H1 (cell line): Measurements from ENCODE around the gene TMEM245. TPM values are rescaled to one million over a fixed set of nuclear protein-coding genes. Genes with fewer than 3 reads are reported as not detected.

Experiments used
- CTCF ChIA-PET: fragments of 300-600 bp; sonication (Branson Sonifier 250); formaldehyde crosslinking; loops from one replicate; lab custom pipeline; 2021; ENCODE audit not compliant: partially characterized antibody; lab: Charles Lee
- POLR2A ChIA-PET: fragments of 300-600 bp; sonication (Branson Sonifier 250); formaldehyde crosslinking; loops from one replicate; lab custom pipeline; 2021; ENCODE audit warnings: inconsistent platforms; ENCODE audit not compliant: partially characterized antibody; lab: Charles Lee
- DNase-seq, 2 experiments: peaks; one replicate each; pipeline versions ENCODE4 v3.0.0 to v3.0.0-alpha.2; 2010 to 2022; ENCODE audit warnings: low spot score in 2 of 2, low read depth in 1 of 2, mixed read lengths in 1 of 2
- FAIRE-seq: peaks from 2 replicates; lab custom pipeline; 2011; peaks lifted over from hg19 to GRCh38; lab: Jason Lieb, UNC
- H2AFZ ChIP-seq: 2 replicates; pipeline ENCODE4 v1.8.1; 2012; ENCODE audit warnings: low read length, inconsistent platforms
- H2AK5ac ChIP-seq: 2 replicates; pipeline ENCODE4 v1.6.1; 2013; ENCODE audit warnings: low read depth, low read length
- H2BK120ac ChIP-seq: replicated peaks from 2 replicates; pipeline ENCODE3; 2013; ENCODE audit warnings: low read depth, low read length, inconsistent platforms
- H2BK12ac ChIP-seq: 2 replicates; pipeline ENCODE4 v1.6.1; 2013; ENCODE audit warnings: low read depth, low read length
- H2BK15ac ChIP-seq: 2 replicates; pipeline ENCODE4 v1.6.1; 2013; ENCODE audit warnings: low read length
- H2BK20ac ChIP-seq: 2 replicates; pipeline ENCODE4 v1.6.1; 2013; ENCODE audit warnings: low read length
- H2BK5ac ChIP-seq: 2 replicates; pipeline ENCODE4 v1.6.1; 2013; ENCODE audit warnings: low read depth, low read length
- H3K14ac ChIP-seq: 2 replicates; pipeline ENCODE4 v1.6.1; 2013; ENCODE audit warnings: inconsistent platforms; ENCODE audit not compliant: insufficient read length
- H3K18ac ChIP-seq: 2 replicates; pipeline ENCODE4 v1.6.1; 2013; ENCODE audit warnings: low read length; ENCODE audit errors: extremely low read depth
- H3K23ac ChIP-seq: 2 replicates; pipeline ENCODE4 v1.6.1; 2013; ENCODE audit warnings: inconsistent platforms; ENCODE audit not compliant: insufficient read length
- H3K23me2 ChIP-seq: 2 replicates; pipeline ENCODE4 v1.6.1; 2013; ENCODE audit warnings: low read depth, low read length
- H3K27ac ChIP-seq: 2 replicates; pipeline ENCODE4 v1.6.1; 2011; ENCODE audit warnings: low read depth, low read length, inconsistent platforms
- H3K27me3 ChIP-seq, 4 experiments: replicated peaks in 1 of 4; 1 replicate in 1 of 4; 2 replicates in 3 of 4; pipeline versions ENCODE4 v1.6.1 to v1.8.1; 2011 to 2013; ENCODE audit warnings: low read length in 3 of 4, mild to moderate bottlenecking in 3 of 4, inconsistent platforms in 2 of 4, mixed read lengths in 2 of 4, moderate library complexity in 1 of 4; ENCODE audit not compliant: control insufficient read depth in 3 of 4, insufficient read depth in 3 of 4; ENCODE audit errors: extremely low read depth in 1 of 4
- H3K36me3 ChIP-seq, 4 experiments: 2 replicates each; pipeline versions ENCODE4 v1.6.1 to v1.8.1; 2011 to 2013; ENCODE audit warnings: mild to moderate bottlenecking in 4 of 4, low read length in 3 of 4, moderate library complexity in 2 of 4, control low read depth in 1 of 4, inconsistent platforms in 1 of 4; ENCODE audit not compliant: insufficient read depth in 4 of 4, control insufficient read depth in 2 of 4
- H3K4ac ChIP-seq: replicated peaks from 2 replicates; pipeline ENCODE3; 2013; ENCODE audit warnings: low read length, low read depth, mixed read lengths, inconsistent platforms; ENCODE audit not compliant: insufficient read length
- H3K4me1 ChIP-seq, 4 experiments: replicated peaks in 1 of 4; 1 replicate in 1 of 4; 2 replicates in 3 of 4; pipeline versions ENCODE4 v1.6.1 to v1.8.1; 2011 to 2013; ENCODE audit warnings: low read length in 3 of 4, inconsistent platforms in 2 of 4, mixed read lengths in 1 of 4; ENCODE audit not compliant: insufficient read depth in 4 of 4, control insufficient read depth in 3 of 4
- H3K4me2 ChIP-seq, 2 experiments: 2 replicates each; pipeline versions ENCODE4 v1.6.1 to v1.8.1; 2011 to 2013; ENCODE audit warnings: low read depth in 2 of 2, low read length in 2 of 2, control low read depth in 1 of 2, inconsistent platforms in 1 of 2, mild to moderate bottlenecking in 1 of 2; ENCODE audit not compliant: insufficient read depth in 1 of 2
- H3K4me3 ChIP-seq, 4 experiments: fragments of 200-600, 300-600 bp in 1 of 4; sonication (generic), shearing (Covaris generic), sonication (Bioruptor Twin) in 1 of 4; 2 replicates each; pipeline versions ENCODE4 v1.5.1 to v1.8.1; 2011 to 2016; ENCODE audit warnings: low read length in 4 of 4, low read depth in 3 of 4, control low read depth in 2 of 4, inconsistent platforms in 2 of 4, mild to moderate bottlenecking in 2 of 4, mixed read lengths in 1 of 4, moderate library complexity in 1 of 4; ENCODE audit not compliant: insufficient read depth in 2 of 4; ENCODE audit errors: extremely low read depth in 1 of 4
- H3K56ac ChIP-seq: replicated peaks from 2 replicates; pipeline ENCODE3; 2013; ENCODE audit warnings: low read depth, mild to moderate bottlenecking, mixed read lengths, low read length, inconsistent platforms; ENCODE audit not compliant: insufficient read length
- H3K79me1 ChIP-seq: 2 replicates; pipeline ENCODE4 v1.6.1; 2013; ENCODE audit warnings: low read depth, low read length, control low read depth
- H3K79me2 ChIP-seq, 2 experiments: 2 replicates each; pipeline versions ENCODE4 v1.6.1 to v1.8.1; 2012 to 2013; ENCODE audit warnings: low read length in 2 of 2, mild to moderate bottlenecking in 2 of 2, inconsistent platforms in 1 of 2; ENCODE audit not compliant: insufficient read depth in 2 of 2, control insufficient read depth in 1 of 2
- H3K9ac ChIP-seq, 4 experiments: replicated peaks in 1 of 4; 1 replicate in 1 of 4; 2 replicates in 3 of 4; pipeline versions ENCODE4 v1.6.1 to v1.8.1; 2011 to 2013; ENCODE audit warnings: low read depth in 3 of 4, low read length in 3 of 4, control low read depth in 2 of 4, mild to moderate bottlenecking in 2 of 4, moderate library complexity in 2 of 4, inconsistent platforms in 1 of 4; ENCODE audit errors: extremely low read depth in 1 of 4
- H3K9me3 ChIP-seq, 2 experiments: 2 replicates each; pipeline versions ENCODE4 v1.6.1 to v1.8.1; 2012 to 2013; ENCODE audit warnings: mild to moderate bottlenecking in 2 of 2, moderate library complexity in 2 of 2, control low read depth in 1 of 2, inconsistent platforms in 1 of 2, low read depth in 1 of 2, low read length in 1 of 2, mixed read lengths in 1 of 2; ENCODE audit not compliant: insufficient read depth in 2 of 2
- H4K20me1 ChIP-seq, 2 experiments: replicated peaks in 1 of 2; 2 replicates each; pipeline versions ENCODE3 to v1.8.1; 2011 to 2013; ENCODE audit warnings: inconsistent platforms in 2 of 2, low read length in 2 of 2, mild to moderate bottlenecking in 1 of 2; ENCODE audit not compliant: insufficient read depth in 2 of 2, control insufficient read depth in 1 of 2
- H4K5ac ChIP-seq: 2 replicates; pipeline ENCODE4 v1.6.1; 2013; ENCODE audit warnings: low read length, low read depth, mixed read lengths, inconsistent platforms; ENCODE audit not compliant: insufficient read length
- H4K8ac ChIP-seq: 2 replicates; pipeline ENCODE4 v1.8.0; 2013; ENCODE audit warnings: mild to moderate bottlenecking, moderate library complexity, low read length, inconsistent platforms; ENCODE audit not compliant: insufficient read depth; ENCODE audit errors: extremely low read depth
- H4K91ac ChIP-seq: replicated peaks from 2 replicates; pipeline ENCODE3; 2013; ENCODE audit warnings: low read length, mixed read lengths, inconsistent platforms; ENCODE audit not compliant: insufficient read length
- ATF3 ChIP-seq: IDR thresholded peaks from 2 replicates; pipeline ENCODE4 v1.6.1; 2011; ENCODE audit warnings: low read depth, mild to moderate bottlenecking, low read length; ENCODE audit not compliant: insufficient read depth
- BACH1 ChIP-seq: IDR thresholded peaks from 2 replicates; pipeline ENCODE4 v1.6.1; 2012; ENCODE audit warnings: low read length, improper control_type of control experiment
- EZH2 ChIP-seq: fragments of 200-600 bp; sonication (generic); IDR thresholded peaks from 2 replicates; pipeline ENCODE4 v1.7.1; 2012; ENCODE audit warnings: low read depth, mild to moderate bottlenecking, moderate library complexity, low read length, inconsistent platforms; ENCODE audit not compliant: severe bottlenecking
- FOSL1 ChIP-seq: IDR thresholded peaks from 2 replicates; pipeline ENCODE4 v1.6.1; 2011; ENCODE audit warnings: mild to moderate bottlenecking, low read depth, low read length, moderate library complexity; ENCODE audit not compliant: insufficient read depth
- GABPA ChIP-seq: IDR thresholded peaks from 2 replicates; pipeline ENCODE4 v1.6.1; 2011; ENCODE audit warnings: mild to moderate bottlenecking, low read length, moderate library complexity, borderline replicate concordance; ENCODE audit not compliant: insufficient read depth
- JUND ChIP-seq: IDR thresholded peaks from 2 replicates; pipeline ENCODE4 v1.6.1; 2011; ENCODE audit warnings: mild to moderate bottlenecking, improper control_type of control experiment, low read length
- KDM4A ChIP-seq: IDR thresholded peaks from one replicate; pipeline ENCODE4 v1.7.1; 2012; ENCODE audit warnings: low read depth, mild to moderate bottlenecking, moderate library complexity, low read length, inconsistent platforms; ENCODE audit not compliant: severe bottlenecking
- SIRT6 ChIP-seq: IDR thresholded peaks from one replicate; pipeline ENCODE4 v1.7.1; 2012; ENCODE audit warnings: low read length, inconsistent platforms
- SP2 ChIP-seq: IDR thresholded peaks from 2 replicates; pipeline ENCODE4 v1.6.1; 2012; ENCODE audit warnings: mild to moderate bottlenecking, low read length, inconsistent platforms
- TAF1 ChIP-seq: IDR thresholded peaks from 2 replicates; pipeline ENCODE4 v1.6.1; 2011; ENCODE audit warnings: mild to moderate bottlenecking, low read depth, low read length
- TBP ChIP-seq: IDR thresholded peaks from 2 replicates; pipeline ENCODE4 v1.6.1; 2011; ENCODE audit warnings: low read depth, low read length, improper control_type of control experiment
- ZNF274 ChIP-seq: IDR thresholded peaks from 2 replicates; pipeline ENCODE4 v1.7.0; 2012; ENCODE audit warnings: low read length, borderline replicate concordance; ENCODE audit errors: extremely low read depth
- polyA plus RNA-seq, 7 experiments: library from polyadenylated mRNA; depleted of rRNA in 3 of 7; stranded (reverse) in 5 of 7; unstranded in 2 of 7; fragments of >200 nt in 5 of 7; fragments of 200-250 nt in 2 of 7; gene quantifications; 1 replicate in 5 of 7; 2 replicates in 1 of 7; 4 replicates in 1 of 7; pipeline versions ENCODE4 v1.2.1 to v1.2.3, GENCODE V29; 2011 to 2013; ENCODE audit warnings: missing spikeins in 2 of 7, mixed read lengths in 2 of 7
- total RNA-seq: library from RNA; stranded (reverse); fragmentation: NEBNext Ultra II Directional; extraction: Animal tissue kit (Norgen Biotek cat#: 25700); gene quantifications from 2 replicates; pipeline ENCODE4 v1.2.1, GENCODE V29; 2021
- TF ChIP-seq, protein P1 (sequence below): IDR thresholded peaks from 2 replicates; pipeline ENCODE4 v1.6.1; 2012; ENCODE audit warnings: inconsistent platforms

TMEM245 gene
- total and polyA plus RNA-seq, 2 of the 8 experiments (the other 6 are each of a cell fraction or from before 2014, with no cell fraction given): 44.3 to 45.8 TPM

- Histone ChIP-seq H2BK15ac (no peak overlapping the region), H3K4me2 (no peak overlapping the region; a peak in 1 of 4 replicates), H3K23ac (no peak overlapping the region), H3K9me3 (peaks cover 6% of the 10 kb centered on the region in 2 experiments; a peak in 3 of 4 replicates), H3K18ac (no peak overlapping the region), H3K79me2 (no peaks in the 10 kb centered on the region), H2BK20ac (no peak overlapping the region), H3K14ac (no peak overlapping the region), H3K79me1 (no peaks in the 10 kb centered on the region), H3K27ac (no peak overlapping the region), H2BK12ac (no peak overlapping the region), H4K8ac (no peak overlapping the region), H4K5ac (no peak overlapping the region), H3K4ac (no peak overlapping the region), H3K56ac (no peak overlapping the region), H3K9ac (no peak overlapping the region), H4K91ac (no peak overlapping the region), H3K4me3 (no peak overlapping the region), H3K27me3 (peaks cover 6 to 23% (median 18%) of the 10 kb centered on the region in 4 experiments), H2BK120ac (no peak overlapping the region), H2AK5ac (no peak overlapping the region), H4K20me1 (no peaks in the 10 kb centered on the region), H3K4me1 (peaks cover 0 to 2% (median 0%) of the 10 kb centered on the region in 4 experiments; a peak in 2 of 7 replicates), H2BK5ac (no peak overlapping the region), H3K23me2 (peaks cover 6% of the 10 kb centered on the region; the same call in 1 of the 2 replicates), H2AFZ (no peak overlapping the region), H3K36me3 (no peaks in the 10 kb centered on the region; a peak in 1 of 8 replicates)
- DNase-seq: no peak
- ChIA-PET CTCF (interaction anchor here (5.3 kb wide), 1 partner anchor 16 kb away, joined by 35 read pairs; no protein-coding TSS in a partner anchor), POLR2A (interaction anchor here (1.0 to 2.4 kb wide), 2 partner anchors 22 to 50 kb away, joined by 3 to 5 read pairs; no protein-coding TSS in a partner anchor)
- no peak for FAIRE-seq
- no peak for TF ChIP-seq JUND
- no peak for TF ChIP-seq KDM4A
- no peak for TF ChIP-seq SP2
- no peak for TF ChIP-seq TAF1
- TF ChIP-seq ATF3: no peak
- no peak for TF ChIP-seq ZNF274
- TF ChIP-seq FOSL1: no peak
- TF ChIP-seq, protein P1, sequence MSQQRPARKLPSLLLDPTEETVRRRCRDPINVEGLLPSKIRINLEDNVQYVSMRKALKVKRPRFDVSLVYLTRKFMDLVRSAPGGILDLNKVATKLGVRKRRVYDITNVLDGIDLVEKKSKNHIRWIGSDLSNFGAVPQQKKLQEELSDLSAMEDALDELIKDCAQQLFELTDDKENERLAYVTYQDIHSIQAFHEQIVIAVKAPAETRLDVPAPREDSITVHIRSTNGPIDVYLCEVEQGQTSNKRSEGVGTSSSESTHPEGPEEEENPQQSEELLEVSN: no peak
- TF ChIP-seq EZH2: no peak
- TF ChIP-seq SIRT6: no peak
- TF ChIP-seq TBP: no peak
- no peak for TF ChIP-seq GABPA
- TF ChIP-seq BACH1: no peak
Observed at GRCh38 chr9:109168170-109168569, 48.4 kb upstream of the TMEM245 start.
